Stimulated activated CD8-positive, alpha-beta memory T cell treated with anti-CD3 and anti-CD28 coated beads, Interleukin-4, amount 100 ng/mL, for 4 hours (primary cell): ENCODE measurements around the gene ATP8B3.
A peak's percentile ranks its signal among the peaks of the same experiment; 100 is the strongest.

ENCODE experiments used
- DNase-seq, 2 donors: peaks; one replicate each; pipeline ENCODE4 v3.0.0-alpha.2; 2020; ENCODE audit warnings: low read depth in 2 of 2, low spot score in 1 of 2

The ATP8B3 gene

DNA sequence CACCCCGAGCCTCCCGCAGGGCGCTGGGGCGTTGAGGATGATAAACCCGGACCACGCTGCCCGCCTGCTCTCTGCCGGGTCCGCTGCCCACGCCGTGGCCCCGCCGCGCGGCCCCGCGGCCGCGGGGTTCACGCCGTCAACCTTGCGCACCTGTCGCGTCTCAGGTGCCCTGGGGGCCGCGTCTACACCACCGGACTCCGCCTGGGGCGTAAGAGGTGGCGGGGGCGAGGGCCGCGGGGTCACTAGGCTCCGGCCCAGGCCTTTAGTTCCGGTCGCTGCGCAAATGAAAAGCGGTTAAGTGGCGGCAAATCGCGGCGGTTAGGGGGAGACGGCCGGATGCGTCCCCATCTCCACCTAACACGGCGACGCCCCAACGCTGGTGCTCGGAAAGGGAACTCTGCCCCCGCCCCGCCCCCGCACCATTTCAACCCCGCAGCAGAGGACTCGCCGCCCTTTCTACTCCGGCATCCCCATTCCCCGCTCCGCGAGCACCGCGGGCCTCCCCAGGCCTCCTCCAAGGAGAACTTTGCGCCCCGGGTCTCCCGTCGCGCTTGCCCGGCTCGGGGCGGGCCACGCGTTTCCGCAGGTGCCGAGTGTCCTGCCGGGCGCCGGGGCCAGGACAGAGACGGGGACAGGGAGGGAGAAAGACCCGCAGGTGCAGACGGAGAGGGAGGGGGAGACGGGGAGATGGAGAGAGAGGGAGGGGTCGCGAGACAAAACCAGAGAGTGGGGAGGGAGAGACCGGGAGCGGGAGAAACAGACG, 54.4 kb downstream of the ATP8B3 start:
- DNase-seq: no peak

DNA sequence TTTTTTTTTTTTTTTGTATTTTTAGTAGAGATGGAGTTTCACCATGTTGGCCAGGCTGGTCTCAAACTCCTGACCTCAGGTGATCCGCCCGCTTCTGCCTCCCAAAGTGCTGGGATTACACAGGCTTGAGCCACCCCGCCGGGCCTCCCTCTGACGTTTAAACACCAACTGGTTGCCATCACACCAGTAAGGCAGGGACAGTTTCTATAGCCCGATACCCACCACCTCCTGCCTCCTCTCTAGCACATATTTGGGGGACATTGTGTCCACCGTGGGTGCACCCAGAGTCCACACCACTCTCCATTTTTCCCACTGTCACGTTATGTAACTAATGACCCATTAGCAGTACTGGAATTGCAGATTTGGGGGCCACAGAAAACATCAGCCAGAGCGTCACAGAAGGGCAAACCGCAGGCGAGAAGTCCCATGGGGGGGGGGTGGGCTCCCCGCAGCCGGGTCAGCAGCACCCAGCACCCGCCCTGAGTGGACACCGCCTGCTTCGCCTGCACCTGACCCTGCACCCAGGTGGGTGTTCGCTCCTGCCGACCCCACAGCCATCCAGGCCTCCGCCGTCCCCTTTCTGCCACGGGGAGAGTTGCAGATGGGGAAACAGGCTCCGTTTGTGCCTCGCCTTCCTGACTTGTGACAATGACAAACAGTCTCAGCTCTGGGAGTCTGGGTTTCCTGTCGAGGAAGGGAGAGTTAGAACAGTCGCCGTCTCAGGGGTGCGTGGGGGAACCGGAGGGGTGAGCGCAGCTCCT, 55.2 kb downstream of the ATP8B3 start:
- DNase-seq: no peak

DNA sequence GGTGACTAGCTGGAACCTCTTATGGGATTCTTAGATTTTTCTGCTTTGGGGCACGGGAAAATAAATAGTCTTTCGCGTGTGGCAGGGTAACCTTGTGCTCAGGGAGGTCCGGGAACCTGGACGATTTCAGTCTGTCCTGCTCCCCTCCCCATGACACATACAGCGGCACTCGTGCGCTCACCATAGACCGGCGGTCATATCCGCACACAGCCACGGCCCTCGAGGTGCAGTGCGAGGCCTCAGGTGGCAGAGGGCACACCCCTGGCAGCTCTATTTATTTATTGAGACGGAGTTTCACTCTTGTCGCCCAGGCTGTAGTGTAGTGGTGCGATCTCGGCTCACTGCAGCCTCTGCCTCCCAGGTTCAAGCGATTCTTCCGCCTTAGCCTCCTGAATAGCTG, 55.8 kb downstream of the ATP8B3 start:
- DNase-seq: no peak

DNA sequence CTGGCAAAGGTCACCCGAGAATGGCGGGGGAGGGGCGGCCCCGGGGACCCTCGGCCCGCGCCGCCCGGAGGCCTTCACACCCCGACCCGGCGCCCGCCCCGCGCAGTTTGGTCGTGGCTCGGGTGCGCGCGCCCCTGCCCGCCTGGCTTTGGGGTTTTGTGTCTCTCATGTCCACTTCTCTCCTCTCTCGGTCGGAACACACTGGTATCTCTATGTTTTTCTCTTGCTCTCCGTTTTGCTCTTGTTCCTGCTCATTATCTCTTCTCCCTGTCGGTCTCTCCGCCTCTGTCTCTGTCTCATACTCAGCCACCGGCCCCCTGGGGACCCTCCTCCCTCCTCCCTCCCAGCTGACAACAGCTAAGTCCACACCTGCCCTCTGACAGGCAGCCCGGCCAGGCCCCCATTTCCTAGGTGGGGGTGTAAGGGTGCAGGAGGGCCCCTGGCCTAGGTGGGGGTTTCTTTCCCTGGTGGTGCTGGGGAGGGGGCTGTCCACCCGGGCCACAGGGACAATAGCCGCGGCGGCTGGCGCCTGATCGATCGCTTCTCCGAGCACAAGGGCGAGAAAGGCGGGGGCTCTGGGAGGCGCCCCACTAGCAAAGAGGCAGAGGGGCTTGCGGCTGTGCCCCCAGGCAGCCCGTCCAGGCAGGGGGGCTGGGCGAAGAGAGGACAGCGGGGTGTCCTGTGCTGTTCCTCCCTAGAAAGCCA, 56.5 kb downstream of the ATP8B3 start:
- DNase-seq: no peak

DNA sequence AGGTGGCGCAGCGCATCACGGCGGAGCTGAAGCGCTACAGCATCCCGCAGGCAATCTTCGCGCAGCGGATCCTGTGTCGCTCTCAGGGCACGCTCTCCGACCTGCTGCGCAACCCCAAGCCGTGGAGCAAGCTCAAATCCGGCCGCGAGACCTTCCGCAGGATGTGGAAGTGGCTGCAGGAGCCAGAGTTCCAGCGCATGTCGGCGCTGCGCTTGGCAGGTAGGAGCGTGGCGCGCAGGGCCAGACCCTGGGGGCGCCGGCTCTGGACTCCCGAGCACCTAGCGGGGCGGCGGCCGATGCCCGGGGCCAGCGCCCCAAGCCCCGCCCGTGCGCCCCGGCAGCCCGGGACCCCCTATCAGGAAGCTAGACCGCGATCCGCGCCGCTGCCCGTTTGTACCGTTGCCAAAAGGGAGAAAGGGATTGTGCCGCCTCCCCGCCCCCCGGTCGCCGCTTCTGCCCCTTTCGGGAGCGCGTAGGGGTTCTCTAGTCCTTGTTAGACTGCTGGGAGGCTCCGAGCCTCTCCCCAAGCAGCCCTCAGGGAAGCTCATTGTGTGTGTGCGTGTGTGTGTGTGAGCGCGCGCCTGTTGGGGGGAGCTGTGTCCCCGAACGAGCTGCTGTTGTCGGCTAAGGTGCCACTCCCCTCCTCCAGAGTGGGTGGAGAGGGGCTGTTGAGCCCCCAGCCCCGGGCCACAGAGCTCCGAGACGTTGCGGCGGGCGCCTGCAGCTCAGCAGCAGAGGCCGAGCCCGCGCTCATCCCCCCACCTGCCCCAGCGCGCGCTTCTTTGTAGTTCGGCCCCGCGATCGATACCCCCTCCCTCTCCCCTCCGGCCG, 57.2 kb downstream of the ATP8B3 start:
- DNase-seq: no peak

DNA sequence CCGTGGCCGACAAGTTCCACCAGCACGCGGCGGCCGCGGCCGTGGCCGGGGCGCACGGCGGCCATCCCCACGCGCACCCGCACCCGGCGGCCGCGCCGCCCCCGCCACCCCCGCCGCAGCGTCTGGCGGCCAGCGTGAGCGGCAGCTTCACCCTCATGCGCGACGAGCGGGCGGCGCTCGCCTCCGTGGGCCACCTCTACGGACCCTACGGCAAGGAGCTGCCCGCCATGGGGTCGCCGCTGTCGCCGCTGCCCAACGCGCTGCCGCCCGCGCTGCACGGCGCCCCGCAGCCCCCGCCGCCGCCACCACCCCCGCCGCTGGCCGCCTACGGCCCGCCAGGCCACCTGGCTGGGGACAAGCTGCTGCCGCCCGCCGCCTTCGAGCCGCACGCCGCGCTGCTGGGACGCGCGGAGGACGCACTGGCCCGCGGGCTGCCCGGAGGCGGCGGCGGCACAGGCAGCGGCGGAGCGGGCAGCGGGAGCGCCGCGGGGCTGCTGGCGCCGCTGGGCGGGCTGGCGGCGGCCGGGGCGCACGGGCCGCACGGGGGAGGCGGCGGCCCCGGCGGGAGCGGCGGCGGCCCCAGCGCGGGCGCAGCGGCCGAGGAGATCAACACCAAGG, 57.9 kb downstream of the ATP8B3 start:
- no peak for DNase-seq

DNA sequence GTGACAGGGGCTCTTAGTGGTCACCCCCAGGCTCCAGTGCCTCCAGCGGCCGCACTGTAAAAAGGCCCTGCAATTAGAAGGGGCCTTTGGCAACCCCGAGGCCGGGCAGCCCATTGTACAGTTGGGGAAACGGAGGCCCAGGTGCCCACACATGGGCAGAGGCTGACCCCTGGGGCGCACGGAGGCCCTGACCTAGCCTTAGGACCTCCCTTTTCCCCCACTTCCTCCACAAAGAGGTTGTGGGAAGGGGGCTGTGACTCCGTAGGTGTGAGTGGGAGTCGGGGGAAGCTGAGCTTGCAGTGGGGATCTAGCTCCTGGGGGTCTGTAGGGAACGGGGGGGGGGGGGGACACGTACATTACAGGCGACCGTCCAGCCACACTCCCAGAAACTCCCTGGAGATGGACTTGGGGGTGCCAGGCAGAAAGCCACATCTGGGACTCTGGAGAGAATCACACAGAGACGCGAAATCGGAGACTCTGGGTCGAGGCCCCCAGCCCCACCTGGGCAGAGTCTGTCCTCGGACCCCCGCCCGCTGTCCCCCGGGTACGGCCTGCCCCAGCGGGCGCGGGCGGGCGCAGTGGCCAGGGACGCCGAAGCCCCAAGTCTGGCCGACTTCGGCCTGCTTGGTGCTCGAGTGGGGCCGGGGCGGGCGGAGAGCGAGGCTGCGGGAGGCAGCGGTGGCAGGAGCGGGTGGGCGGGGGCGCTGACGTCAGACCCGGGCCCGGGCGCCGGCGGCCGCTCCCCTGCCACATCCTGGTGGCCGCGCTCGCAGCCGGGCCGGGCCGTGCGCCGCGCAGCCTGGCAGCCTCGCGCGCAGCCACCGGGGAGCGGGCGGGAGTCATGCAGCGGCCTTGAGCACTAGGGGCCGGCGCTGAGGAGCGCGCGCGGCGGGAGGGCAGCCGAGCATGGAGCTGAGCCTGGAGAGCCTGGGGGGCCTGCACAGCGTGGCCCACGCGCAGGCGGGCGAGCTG, 59.0 kb downstream of the ATP8B3 start, which contains the start of gene ONECUT3:
Gene ONECUT3 (plus strand): TSS at position 750 of the 972 bp plus-strand sequence. CDS start 157 bp downstream, at position 907.
- no peak for DNase-seq

DNA sequence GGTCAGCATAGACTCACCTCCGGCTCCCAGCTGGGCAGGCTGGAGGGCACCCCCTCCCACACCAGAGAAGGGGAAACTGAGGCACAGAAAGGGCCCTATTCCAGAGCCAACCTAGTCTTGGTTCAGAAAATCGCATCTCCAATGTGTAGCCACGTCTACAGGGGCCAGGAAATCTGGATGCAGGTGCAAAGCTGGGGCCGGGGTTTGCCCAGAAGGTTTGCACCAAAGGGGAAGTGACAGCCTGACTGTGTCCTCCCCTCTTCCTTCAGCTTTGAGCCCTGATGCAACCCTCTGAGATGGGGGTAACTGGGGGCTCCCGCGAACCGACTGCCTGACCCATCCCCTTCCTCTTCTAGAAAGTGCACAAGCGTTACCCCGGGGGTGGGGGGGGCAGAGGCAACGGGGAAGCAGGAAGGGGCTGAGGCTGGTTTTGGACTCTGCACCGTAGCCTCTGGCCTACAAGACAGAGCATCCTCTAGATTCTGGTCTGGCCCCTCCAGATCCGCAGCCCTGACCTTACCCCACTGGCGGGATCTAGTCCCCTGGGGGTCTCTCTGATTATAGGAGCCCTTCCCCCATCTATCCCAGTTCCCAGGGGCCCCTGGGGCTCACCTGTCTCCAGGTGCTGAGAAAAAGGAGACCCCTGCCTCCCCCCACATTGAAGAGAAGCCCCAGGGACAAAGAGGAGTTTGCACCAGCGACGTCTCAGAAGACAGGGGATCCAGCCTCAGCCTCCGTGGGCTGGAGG, 59.9 kb downstream of the ATP8B3 start:
- DNase-seq: no peak

DNA sequence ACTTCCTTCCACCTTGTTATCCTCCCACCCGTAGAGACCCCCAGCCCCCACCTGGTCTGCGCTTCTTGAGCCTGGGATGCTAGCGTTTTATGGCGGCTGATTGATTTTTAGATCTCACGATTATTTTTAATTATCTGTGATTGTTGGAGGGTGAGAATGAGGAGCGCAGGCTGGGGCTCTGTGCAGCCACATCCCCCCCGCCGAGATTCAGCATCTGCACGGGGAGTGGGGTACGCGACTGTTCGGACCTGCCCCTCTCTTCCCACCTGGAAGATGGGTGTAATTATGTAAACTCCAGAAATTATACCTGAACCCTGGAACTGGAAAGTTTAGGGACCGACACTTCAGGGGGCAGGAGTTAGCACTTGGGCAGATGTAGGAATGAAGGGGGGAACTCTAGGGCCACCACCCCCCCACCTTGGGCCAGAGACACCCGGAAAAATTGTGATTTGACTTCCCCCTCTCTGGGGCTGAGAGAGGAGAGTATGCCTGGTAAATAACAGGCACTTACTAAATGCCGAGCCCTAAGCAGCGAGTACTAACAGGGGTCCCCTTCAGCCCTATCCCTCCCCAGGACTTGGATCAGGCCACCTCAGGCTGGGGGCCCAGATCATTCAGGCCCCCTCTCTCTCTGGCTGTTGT, 60.6 kb downstream of the ATP8B3 start:
- DNase-seq: no peak

DNA sequence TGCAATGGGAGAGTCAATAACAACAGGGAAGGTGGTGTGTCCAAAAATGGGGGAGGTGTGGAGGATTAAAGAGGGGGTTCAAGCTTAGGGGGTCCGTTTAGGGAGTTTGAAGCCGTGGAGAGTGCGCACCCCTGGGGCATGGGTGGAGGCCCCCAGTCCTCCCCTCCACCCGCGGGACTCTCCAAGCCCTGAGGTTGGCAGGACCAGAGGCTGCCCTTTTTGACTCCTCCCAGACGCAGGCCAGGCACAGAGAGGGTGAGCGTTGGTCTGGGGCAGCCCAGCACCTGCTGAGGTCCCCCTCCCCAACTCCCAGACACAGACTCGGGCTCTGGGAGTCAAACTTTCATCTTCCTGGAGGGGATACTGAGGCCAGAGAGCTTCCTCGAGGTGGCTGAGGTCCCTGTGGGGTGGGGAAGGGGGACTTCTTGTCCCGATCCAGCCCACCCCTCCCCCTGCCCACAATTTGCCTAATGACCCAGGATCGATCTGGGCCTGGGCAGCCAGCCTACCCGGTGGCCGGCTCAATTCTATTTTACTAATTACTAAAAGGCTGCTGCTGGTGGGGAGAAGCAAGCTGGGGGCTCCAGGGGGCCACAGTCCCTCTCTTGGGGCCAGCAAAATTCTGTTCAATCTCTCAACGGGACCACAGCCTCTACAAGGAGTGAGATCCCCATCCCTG, 61.6 kb downstream of the ATP8B3 start:
- no peak for DNase-seq

DNA sequence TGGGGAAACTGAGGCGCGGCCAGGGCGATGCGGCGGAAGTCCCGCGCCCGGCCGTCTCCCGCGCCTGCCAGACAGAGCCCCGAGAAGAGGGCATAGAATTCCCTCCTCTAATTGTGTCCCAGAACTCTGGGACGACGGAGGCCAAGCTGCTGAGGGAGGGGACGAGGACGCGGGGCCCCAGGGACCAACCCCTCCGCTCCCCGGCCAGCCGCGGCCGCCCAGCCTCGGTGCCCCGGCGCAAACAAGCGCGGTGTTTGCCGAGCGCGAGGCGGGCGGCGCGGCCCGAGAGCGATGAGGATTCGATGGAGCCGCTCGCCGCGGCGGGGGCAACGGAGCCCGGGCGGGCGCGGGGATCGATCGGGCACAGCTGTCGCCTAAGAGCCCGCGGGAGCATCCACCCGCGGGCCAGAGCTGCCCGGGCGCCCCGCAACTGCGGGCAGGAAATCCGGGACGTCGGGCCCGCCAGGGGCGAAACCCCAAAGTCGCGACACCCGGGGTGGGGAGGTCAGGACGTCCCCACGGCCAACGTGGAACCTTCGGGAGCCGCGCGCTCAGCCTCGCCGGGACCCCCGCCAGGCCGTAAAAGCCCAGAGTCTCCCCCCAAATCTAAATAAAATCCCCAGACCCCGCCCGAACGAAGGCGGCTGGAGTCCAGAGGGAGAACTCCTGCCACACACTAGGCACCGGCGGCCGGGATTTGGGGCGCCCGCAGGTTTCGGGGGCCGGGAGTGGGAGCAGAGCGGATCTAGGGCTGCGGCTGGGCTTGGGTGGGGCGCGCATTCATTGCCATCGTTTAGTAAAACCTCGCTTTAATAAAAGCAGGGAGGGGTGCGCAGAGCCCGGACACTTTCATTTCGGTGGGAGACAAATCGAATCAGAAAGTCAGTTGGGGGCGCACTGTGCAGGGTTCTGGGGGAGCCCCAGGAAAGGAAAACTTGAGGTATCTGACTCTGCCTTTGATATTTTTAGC, 62.4 kb downstream of the ATP8B3 start:
- no peak for DNase-seq

DNA sequence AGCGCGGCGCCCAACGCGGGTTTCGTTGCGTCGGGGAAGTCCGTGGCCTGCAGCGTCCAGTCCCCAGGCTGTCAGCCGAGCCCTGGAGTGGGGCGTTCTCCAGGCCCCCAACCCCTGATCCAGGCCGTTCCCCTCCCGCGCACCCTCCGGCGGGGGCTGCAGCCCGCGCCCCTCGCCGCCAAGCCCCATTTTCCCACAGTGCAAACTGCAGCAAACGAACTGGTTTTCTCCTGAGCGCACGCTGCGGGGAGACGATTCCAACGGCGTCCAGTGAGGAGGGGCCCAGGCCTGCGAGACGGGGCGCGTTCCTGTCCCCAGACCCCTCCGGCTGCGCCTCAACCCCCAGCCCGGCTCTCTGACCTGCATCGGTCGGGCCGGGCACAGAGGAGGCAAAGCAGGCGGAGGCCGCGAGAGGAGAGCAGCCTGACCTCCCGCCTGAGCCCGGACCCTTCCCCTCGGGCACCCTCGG, 63.2 kb downstream of the ATP8B3 start:
- DNase-seq: no peak

DNA sequence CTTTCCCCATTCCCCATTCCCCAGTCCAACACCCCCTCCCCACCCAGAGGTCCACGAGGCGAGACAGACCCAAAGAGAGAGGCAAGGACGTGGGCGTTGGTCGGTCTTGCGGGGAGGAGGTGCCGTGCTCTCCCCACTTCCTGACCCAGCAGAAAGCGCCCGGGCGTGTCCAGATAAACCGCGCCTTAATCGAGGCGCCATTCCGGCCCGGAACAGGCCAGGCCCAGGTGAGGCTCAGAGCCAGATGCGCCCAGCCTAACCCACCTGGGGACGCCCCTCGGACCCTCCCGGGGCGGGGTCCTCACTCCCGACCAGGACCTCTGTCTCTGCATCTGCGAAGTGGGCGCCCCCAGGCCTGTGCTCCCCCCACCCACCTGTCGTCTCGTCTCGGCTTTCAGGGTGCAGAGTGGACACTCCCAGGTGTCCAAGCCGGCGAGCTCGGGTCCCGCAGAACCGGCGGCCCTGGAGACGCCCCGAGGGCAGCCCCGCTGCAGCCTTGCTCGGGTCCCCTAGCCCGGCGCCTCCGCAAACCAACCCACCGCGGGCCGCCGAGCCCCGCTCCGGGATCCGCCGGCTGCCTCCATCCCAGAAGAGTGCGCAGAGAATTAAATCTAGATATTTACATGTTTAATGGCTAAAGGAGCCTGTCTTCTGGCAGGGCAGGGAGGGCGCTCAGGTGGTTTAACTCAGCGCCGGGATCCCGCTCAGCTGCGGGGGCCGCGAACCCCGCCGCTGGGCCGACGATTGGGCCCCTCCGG, 63.8 kb downstream of the ATP8B3 start:
- DNase-seq: no peak

DNA sequence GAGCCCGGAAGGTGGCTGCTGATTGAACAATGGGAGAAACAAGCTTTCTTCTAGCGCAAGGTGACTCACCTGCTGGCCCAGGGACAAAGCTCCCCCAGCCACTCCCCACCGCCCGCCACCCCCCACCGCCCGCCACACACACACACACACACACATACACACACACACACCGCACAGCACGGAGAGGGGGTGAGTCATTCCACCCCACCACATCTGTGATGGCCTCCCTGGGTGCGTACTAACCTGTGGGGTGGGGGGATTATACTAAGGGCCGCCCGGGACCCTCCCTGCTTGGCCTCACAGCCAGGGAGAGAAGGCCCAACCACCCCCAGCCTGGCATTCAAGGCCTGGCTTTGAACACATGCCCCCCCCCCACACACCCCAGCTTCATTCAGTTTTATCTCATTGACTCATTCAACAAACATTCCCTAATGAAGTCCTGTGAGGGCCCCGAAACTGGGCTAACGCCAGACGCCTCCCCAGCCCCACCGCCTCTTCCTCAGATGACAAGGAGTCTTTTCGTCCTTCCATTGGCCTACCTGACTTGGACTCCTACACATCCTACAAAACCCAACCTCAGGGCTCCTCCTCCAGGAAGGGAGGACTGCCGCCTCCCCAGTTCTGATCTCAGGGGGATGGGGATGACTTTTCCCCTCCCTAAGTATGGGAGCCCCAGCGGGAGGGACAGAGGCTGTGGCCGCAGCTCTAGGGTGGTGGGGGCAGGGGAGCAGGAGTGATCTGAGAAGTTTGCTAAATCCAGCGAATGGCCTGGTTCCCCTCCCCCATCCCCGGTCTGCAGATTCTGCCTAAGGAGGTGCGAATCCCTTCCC, 64.6 kb downstream of the ATP8B3 start:
- DNase-seq: peak in 1 of 2 donors; percentile 36
